GM18909 (cell line): Measurements from ENCODE around the gene DMD.
"Not testable (repeated sequence)": the region's sequence is repeated elsewhere in the genome, so short reads cannot be mapped to it uniquely, and the experiment has no call there.

Experiments used
- ATAC-seq: cut with Tn5 transposase; IDR thresholded peaks from one replicate; pipeline ENCODE4 v1.9.1; 2021; ENCODE audit warnings: mild to moderate bottlenecking; ENCODE audit not compliant: unreplicated experiment, poor library complexity

The DMD gene

DNA sequence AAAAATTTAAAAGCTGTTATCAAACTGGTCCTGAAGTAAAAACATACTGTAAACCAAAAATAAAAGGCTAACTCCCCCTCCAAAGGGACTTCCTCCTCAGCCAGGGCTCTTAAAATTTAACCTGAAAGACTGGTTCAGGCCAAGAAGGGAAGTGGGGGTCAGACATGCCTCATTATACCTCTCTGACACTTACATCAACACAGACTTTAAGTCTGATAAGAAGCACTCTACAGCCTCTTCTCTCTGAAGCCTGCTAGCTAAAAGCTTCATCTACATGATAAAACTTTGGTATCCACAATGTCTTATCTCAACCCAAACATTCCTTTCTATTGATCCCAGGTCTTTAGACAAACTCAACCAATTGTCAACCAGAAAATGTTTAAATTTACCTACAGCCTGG lies 682.9 kb downstream of the DMD start:
- ATAC-seq = not testable (repeated sequence)

DNA sequence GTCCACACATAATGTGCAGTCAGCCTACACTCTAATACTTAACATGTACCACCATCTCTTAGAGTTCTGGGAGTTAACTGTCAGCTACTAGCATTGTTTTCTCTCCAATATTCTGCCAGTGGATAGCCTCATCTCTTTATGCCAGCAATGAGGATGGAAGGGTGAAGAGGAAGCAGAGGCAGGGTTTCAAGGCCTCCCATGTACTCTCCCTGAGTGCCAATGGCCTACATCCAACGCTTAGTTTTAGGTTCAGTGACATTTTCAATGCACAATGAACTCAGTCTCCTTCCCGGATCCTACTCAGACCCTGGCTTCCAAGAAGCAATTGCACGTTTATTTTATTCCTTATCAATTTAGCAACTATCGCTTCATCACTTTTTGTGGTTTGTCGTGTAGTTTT lies 686.1 kb downstream of the DMD start:
- no peak for ATAC-seq

DNA sequence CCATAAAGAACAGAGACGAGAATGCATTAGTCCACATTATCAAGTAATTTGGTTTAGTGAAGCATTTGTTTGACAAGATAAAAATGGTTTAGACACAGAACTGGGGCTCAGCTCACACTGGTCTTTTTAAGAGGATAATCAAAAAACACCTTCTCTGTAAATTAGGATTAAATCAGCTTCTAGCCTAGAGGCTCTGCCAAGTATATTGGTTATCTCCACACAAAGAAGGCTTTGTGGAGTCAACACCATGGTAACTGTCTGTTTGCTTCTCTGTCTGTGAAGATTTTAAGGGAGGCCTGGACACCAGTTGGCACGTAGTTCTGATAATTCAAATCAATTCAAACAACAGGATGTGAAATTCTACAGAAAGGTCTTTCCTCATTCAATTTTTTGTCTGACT lies 687.0 kb downstream of the DMD start:
- ATAC-seq = no peak

DNA sequence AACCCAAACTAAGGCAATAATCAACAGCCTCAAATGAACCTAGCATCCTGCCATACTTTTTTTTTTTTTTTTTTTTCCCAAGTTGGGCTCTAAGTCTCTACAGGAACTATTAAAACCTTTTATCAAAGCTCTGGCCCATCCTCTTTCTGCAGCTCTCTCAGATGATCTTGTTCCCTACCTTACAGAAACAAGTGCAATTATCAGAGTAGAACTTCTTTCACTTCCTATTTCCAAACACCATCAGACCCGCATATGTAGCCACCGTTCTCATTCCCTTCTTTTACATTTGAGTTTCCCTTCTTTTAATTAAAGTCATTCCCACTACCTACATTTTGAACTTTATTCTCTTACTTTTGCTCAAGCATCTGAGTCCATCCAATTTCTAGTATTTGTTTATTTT lies 690.6 kb downstream of the DMD start:
- ATAC-seq = no peak

DNA sequence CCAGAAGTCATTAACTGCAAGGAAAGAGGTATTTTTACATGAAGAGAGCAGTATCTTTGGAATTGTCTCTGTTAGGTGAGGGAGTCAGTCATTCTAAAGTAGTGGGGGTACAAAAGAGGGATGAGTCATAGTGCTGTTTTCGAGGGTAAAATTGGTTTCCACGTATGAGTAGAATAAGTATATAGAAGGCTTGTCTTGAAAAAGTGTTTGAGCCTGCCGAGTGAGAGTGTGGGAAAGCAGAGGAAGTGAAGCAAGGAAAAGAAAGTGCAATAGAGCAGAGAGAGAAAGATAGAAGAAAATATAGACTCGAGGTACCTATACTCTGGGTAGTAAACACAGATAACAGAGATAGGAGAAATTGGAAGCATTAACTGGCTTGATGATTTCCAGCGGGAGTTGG lies 696.4 kb downstream of the DMD start:
- ATAC-seq = peak; percentile 86

DNA sequence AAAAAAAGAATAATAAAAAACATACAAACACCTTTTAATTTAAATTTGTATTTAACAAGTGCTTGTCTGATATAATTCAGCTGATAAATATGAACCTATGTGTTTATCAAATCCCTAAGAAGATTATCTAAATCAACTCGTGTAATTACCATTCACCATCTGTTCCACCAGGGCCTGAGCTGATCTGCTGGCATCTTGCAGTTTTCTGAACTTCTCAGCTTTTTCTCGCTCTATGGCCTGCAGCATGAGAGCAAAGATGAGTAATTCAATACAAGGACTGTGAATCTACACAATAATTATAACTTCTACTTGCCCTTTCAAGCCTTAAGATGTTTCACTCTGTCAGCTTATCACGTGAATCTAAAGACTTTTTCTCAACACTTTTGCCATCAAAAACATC lies 709.7 kb downstream of the DMD start:
- no peak for ATAC-seq

DNA sequence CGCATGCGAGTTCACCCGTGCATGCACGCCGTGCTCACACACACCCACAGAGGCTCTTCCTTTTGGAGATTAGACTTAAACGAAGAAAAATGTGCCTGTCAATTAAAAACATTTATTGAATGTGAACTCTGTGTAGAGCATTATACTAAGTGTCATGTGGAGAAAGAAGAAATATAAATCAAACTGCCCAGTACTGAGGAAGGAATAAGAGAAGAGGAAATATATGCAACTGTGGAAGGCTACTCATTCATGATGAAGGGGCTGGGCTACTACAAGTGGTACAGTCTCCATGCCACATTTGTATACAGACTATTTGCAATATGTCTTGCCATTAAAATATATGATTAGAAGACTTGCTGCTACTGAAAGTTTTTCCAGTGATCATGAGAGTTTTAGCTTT lies 714.7 kb downstream of the DMD start:
- no peak for ATAC-seq

DNA sequence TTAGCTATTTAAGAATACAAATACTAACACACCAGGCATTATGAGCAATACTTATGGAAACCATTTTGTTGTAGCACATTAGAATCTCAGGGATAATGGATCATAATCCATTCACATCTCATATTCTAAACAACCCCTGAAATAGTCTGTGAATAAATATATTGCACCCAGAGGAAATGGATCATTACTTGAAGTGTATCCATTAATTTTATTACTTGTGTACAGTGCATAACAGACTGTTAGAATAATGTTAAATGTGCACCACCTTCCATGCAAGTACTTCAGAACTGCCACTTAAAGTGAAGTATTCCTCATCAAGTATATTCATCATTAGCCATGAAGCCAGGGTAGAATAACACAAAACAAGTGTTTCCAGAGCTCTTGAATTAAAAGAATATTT lies 715.5 kb downstream of the DMD start:
- no peak for ATAC-seq

DNA sequence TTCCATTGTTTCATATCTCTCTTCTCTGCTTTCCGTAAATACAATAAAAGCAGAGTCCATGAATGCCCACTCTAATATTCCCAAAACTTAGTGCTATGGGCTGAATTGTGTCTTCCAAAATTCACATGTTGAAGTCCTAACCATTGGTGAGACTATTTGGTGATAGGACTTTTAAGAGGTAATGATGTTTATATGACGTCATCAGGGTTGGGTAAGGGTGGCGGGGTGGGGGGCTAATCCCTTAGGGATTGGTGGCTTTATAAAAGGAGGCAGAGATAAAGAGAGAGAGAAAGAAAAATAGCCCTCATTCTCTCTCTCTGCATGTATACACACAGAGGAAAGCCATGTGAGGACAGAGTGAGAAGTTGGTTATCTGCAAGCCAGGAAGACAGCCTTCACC lies 722.2 kb downstream of the DMD start:
- no peak for ATAC-seq

DNA sequence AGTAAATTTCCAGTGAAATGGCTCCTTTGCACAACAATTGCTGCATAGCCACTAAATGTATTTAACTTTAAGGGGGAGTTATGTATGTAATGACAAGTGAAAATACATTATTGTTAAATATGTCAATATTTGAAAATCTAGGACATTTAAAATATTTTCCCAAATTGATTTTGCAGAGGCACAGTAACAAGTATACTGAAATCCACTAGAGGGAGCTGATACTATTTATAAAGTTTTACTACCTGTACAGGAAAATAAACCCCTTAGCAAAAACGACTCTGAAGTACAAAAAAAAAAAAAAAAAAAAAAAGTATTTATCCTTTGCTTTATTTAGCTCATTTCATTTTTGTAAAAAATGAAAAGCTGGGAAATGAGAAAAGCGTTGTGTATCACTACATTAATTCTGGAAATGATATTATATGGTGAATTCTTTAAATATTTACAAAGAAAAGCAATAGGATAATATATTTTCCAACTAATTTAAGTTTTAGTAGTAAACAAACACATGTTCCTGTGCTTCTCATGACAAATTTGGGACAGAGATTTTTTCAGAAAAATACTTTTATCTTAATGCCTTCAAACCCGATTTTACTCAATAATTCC lies 727.7 kb downstream of the DMD start:
- no peak for ATAC-seq

DNA sequence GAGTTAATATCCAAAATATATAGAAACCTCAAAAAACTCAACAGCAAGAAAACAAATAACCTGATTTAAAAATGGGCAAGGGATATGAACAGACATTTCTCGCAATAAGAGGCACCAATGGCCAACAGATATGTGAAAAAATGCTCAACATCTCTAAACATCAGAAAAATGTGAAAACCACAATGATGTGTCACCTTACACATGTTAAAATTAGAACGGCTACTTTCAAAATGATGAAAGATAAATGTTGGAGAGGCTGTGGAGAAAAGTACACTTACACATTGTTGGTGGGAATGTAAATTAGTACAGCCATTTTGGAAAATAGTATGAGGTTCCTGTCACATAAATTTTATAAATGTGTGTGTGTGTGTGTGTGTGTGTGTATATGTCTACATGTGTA lies 731.3 kb downstream of the DMD start:
- no peak for ATAC-seq

DNA sequence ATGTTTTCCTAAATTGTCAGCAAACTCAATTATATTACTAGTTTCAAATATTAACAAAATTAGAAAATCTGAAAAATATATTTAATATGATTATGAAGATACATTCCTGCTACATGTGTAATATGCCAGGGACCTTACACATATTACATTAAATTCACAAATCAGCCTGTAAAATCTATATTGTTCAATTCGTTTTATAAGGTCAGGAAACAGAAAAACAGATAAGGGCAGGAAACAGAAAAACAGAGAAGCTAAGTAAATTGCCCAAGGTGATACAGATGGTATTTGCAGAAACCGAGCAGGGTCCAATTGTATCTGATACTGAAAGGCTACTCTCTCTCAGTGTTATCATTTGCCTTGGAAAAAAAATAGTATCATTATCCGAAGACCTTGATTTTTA lies 739.0 kb downstream of the DMD start:
- ATAC-seq = no peak

DNA sequence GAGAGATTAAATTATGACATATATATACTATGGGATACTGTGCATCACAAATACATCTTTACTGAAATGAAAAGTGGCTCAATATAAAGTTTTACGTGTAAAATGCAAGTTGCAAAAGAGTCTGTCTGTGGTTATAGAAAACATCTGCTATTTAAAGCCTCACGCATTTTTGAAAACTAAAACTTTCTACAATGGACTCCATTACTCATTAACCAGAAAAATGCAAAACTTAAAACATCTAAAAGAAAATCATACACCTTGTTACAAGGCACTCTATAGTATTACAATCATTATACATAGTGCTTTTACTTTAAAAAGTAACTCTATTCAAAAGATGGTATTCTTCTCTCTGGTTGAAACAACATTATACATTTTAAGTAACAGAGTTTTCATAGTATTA lies 755.6 kb downstream of the DMD start:
- no peak for ATAC-seq

DNA sequence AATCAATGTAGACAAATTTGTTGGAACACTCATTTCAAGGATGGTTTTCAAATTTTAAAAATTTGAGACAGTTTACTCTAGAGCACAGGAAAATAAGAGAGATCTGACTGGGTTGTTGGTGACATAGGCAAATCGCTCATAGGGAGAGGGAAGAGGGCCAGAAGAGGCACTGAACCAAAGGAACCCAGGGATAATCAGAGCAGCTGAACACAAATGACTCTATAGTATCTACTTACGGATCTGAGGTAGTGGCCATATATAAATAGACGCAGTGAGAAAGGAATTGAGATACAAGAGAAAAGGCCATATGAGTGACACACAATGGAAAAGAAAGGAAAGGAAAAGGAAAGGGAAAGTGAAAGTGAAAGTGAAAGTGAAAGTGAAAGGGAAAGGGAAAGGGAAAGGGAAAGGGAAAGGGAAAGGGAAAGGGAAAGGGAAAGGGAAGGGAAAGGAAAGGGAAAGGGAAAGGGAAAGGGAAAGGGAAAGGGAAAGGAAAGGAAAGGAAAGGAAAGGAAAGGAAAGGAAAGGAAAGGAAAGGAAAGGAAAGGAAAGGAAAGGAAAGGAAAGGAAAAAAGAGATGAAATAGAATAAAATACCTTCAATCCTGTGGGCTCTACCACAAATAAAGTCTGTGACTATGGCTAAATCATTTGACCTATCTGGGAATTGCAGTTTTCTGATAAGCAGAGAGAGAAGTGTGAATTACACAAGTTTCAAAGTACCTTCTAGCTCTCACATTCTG lies 759.2 kb downstream of the DMD start:
- no peak for ATAC-seq

DNA sequence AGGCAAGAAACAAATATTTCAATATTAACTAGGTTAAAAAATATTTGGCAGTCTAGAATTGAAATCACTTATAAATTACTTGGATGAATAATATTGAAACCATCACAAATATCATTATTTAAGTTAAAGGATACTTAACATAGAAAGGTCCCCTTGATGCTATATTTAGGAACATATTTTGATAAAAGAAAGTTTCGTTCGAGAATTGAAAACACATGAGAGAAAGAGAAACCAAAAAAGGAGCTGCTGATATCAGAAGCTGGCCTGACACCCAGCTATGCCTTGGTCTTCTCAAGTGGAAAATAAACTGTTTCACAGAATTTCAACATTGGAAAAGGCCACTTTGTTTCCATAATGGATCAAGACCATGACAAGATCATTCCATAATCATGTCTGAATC lies 762.4 kb downstream of the DMD start:
- ATAC-seq = peak; percentile 63

DNA sequence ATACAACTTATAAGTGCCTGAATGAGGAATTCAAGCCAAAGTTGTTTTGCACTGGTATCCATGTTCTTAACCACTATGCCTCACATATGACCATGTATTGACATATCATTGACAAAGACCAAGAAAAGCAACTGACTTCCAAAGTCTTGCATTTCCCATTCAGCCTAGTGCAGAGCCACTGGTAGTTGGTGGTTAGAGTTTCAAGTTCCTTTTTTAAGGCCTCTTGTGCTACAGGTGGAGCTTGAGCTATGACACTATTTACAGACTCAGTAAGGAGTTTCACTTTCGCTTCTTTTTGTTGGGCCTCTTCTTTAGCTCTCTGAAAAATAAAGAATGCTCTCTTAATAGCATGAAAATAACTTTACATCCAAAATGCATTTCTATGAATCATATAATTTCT lies 763.0 kb downstream of the DMD start:
- peak; percentile 99 for ATAC-seq

DNA sequence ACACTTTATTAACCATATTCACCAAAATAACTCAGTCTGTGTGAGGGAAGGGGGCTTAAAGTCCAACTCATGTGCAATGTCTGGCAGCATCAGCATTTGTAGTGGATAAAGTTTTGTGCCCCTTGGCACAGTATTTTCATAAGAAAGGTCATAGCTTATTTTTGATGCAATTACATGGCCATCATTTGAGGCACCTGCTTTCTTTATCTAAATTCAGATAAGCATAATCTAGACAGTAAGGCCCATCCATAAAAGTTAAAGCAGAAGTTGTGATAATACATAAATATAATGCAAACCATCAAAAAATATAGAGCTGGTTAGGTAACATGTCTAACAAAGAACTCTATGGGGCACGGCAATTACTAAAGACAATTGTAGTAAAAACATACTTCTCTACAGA lies 763.7 kb downstream of the DMD start:
- no peak for ATAC-seq

DNA sequence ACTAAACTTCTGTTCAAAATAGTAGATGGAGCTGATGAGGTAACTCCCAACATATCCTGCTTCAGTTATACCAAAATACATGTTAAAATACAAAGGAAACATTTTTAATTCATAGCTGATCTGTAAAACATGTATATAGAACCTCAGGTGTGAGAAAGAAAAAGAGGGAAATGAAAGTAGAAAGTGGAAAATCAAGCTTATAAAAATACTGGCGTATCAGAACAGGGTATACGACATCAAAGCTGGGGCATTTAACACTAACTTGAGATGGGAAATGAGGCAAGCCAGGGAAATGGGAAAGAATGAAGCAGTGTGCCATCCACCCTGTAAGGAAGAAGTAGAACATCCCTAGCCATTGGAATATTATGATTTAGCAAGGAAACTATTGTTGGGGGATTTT lies 767.5 kb downstream of the DMD start:
- no peak for ATAC-seq

DNA sequence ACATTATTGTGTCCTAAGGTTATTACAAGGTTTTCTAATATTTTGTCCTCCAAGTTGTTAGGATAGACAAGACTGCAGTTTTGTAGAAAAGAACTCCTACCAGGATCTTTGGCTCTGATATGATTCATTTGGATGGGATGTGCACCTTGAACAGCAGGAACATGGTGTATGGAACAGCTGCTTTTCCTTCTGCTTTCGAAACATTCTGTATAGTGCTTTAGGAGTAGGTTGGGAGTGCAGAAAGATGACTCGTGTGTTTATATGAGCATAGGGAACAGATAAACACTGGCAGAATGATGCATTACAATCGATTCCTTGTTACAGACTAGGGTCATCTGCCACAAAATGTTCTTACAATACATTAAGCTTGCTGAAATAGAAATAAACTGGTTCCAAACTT lies 790.1 kb downstream of the DMD start:
- no peak for ATAC-seq

DNA sequence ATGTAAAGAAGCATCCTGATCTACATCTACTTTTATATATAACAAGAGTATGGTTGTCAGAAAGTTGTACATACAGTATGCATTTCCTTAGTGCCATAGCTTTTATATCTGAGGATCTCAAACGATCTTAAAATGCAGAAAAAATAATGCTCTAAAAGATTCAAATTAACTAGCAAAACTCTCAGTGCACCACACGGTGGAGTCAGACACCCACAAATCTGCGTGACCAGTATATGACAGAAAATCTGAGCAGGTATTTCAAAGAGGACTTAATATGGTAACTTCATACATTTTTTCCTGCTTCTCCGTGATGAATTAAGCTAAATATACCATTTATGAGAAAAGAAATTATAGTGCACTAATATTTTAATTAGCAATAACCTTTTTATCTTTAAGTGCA lies 803.0 kb downstream of the DMD start:
- ATAC-seq = peak; percentile 76

DNA sequence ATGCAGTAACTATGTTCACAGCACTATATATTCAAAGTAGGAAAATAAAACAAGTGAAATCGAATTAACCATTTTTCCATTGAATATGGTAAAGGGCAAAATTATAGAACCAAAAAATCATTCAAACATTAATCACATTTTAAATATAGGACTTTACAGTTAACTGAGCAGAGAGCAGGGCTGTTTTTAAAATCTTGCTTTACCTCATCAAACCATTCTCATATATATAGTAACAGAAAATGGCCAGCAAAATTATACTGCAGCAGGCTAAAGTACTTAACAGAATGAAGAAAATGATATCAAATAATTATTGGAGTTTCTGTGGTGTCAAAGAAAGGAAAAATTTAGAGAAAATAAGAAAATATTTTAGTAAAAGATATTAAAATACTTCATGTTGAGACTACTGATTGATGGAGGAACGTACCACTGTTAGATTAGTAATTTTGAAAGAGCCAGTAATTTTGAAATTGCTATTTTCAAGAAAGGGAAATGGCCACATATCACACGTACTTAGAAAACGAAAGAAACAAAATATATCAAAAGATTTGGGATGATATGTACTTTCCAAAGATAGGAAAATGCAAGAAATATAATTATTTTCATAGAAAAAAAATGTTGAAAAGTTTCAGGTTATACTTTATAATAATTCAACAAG lies 813.7 kb downstream of the DMD start:
- ATAC-seq = peak; percentile 71

DNA sequence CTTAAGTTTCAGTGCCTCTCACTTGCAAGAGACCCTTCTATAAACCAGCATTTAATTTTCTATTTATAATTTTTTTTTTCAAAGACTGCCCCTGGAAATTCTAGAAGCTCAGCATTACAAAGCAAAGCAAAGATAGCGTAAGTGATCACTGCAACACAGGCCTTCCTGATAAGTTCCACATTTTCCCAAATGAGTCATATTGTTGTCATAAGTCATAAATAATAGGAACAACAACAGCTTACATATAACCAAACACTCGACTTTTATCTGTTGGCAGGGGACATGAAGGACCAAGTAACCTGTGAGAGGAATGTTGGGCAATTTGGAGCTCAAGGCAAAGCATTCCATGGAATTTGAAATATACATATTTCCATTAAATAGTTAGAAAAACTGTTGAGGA lies 815.5 kb downstream of the DMD start:
- ATAC-seq = no peak
